Panc1 (cell line): ENCODE results near the gene PLN. TPM values are rescaled to one million over a fixed set of nuclear protein-coding genes. Genes with fewer than 3 reads are reported as not detected.

Experiments
- ATAC-seq: fragments of 200-7000 bp; cut with Tn5 transposase; 2 replicates; pipeline ENCODE4 v1.9.1; 2020; ENCODE audit warnings: mild to moderate bottlenecking, moderate library complexity
- BruUV-seq: library from RNA; stranded (reverse); fragments of 400-500 nt; replicated peaks from 2 replicates; lab custom pipeline; 2021; lab: Mats Ljungman, UMichigan
- CTCF ChIA-PET: fragments of 300-600 bp; sonication (Branson Sonifier 250); formaldehyde crosslinking; loops from one replicate; lab custom pipeline; 2022; ENCODE audit warnings: antibody characterized with exemption; lab: Charles Lee
- POLR2A ChIA-PET: fragments of 300-600 bp; sonication (Branson Sonifier 250); formaldehyde crosslinking; loops from one replicate; lab custom pipeline; 2022; ENCODE audit warnings: antibody characterized with exemption; lab: Charles Lee
- DNase-seq: peaks from one replicate; pipeline ENCODE4 v3.0.0-alpha.2; 2010; ENCODE audit warnings: low read depth, low spot score
- H3K27ac ChIP-seq: 2 replicates; pipeline ENCODE4 v1.5.1; 2011; ENCODE audit warnings: mild to moderate bottlenecking, low read length, inconsistent platforms
- H3K27me3 ChIP-seq: fragments of 200-500 bp; sonication (Bioruptor generic); 2 replicates; pipeline ENCODE4 v1.6.0; 2014; ENCODE audit warnings: low read length, inconsistent platforms; ENCODE audit not compliant: control insufficient read depth, insufficient read depth
- H3K36me3 ChIP-seq: fragments of 200-500 bp; sonication (Bioruptor generic); 2 replicates; pipeline ENCODE4 v1.5.1; 2014; ENCODE audit warnings: inconsistent platforms, mild to moderate bottlenecking, low read length, moderate library complexity; ENCODE audit not compliant: control insufficient read depth, insufficient read depth
- H3K4me1 ChIP-seq: 2 replicates; pipeline ENCODE4 v1.5.1; 2011; ENCODE audit warnings: inconsistent platforms, mild to moderate bottlenecking, low read length, moderate library complexity; ENCODE audit not compliant: control insufficient read depth, insufficient read depth
- H3K4me3 ChIP-seq, 2 experiments: 2 replicates each; pipeline ENCODE4 v1.5.1; 2011 to 2012; ENCODE audit warnings: low read depth in 2 of 2, low read length in 2 of 2, mild to moderate bottlenecking in 2 of 2, inconsistent platforms in 1 of 2, moderate library complexity in 1 of 2
- H3K9me3 ChIP-seq: fragments of 200-500 bp; sonication (Bioruptor generic); 2 replicates; pipeline ENCODE4 v1.5.1; 2014; ENCODE audit warnings: low read depth, mild to moderate bottlenecking, inconsistent platforms, low read length, moderate library complexity; ENCODE audit not compliant: control insufficient read depth, insufficient read depth
- POLR2AphosphoS5 ChIP-seq: IDR thresholded peaks from 2 replicates; pipeline ENCODE4 v1.6.1; 2012; ENCODE audit warnings: mild to moderate bottlenecking, low read depth, low read length, moderate library complexity
- SIN3A ChIP-seq: IDR thresholded peaks from 2 replicates; pipeline ENCODE4 v1.6.1; 2012; ENCODE audit warnings: low read depth, mild to moderate bottlenecking, low read length, moderate library complexity, borderline replicate concordance; ENCODE audit not compliant: insufficient read depth
- TCF7L2 ChIP-seq: IDR thresholded peaks from 2 replicates; pipeline ENCODE4 v1.6.1; 2011; ENCODE audit warnings: mild to moderate bottlenecking, low read depth, low read length, inconsistent platforms
- in situ Hi-C: cut with HindIII; loops from 2 replicates; pipeline ENCODE4 v1.10.0; 2016; ENCODE audit warnings: low sequenced_read_pairs, low pct_unique_long_range_greater_than_20kb
- intact Hi-C: fragments of 100-400 bp; cut with micrococcal nuclease; formaldehyde crosslinking; loops from one replicate; pipeline ENCODE4 v1.10.0; 2022; ENCODE audit not compliant: unreplicated experiment
- total RNA-seq: library from RNA; stranded (reverse); gene quantifications from one replicate; pipeline ENCODE4 v1.2.1, GENCODE V29; 2021; ENCODE audit not compliant: unreplicated experiment
- TF ChIP-seq, protein P1 (sequence below): fragments of 450-650 bp; IDR thresholded peaks from 2 replicates; pipeline ENCODE4 v1.5.1; 2017; ENCODE audit warnings: mild to moderate bottlenecking
- TF ChIP-seq, protein P2 (sequence below), 2 experiments: IDR thresholded peaks; 2 replicates each; pipeline ENCODE4 v1.6.1; 2011 to 2012; ENCODE audit warnings: low read depth in 2 of 2, control low read depth in 1 of 2, low read length in 1 of 2, mild to moderate bottlenecking in 1 of 2, moderate library complexity in 1 of 2; ENCODE audit not compliant: insufficient read depth in 1 of 2

The PLN gene
- total RNA-seq, 1 experiment from 2014 or later, result not detected

DNA sequence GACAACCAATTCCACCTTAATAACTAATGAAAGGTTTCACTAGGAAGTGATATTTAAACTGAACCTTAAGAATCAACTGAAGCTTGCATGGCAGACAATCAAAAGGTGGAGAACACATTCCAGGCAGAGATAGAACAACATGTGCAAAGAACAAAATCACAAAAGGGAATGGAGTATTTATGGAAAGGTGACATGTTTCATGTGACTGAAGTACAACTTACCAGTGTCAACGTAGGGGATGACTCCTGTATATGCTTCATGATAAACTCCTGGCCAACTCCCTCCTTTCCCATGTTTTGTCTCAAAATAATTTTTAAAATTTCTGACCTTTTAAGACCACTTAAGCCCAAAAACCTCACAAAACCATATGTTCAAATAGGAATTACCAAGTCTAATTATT lies 6.6 kb downstream of the PLN start:
- ChIA-PET POLR2A (no interaction called here), CTCF (no interaction called here)
- intact Hi-C loops (loop anchor here (5.0 kb wide), 1 partner anchor 577 kb away; no protein-coding TSS in a partner anchor), in situ Hi-C loops (no loop called here)
- ATAC-seq (no peak), DNase-seq (no peak)
- Histone ChIP-seq H3K9me3 (no peaks in the 10 kb centered on the region), H3K27ac (no peak overlapping the region), H3K4me1 (no peaks in the 10 kb centered on the region), H3K27me3 (no peaks in the 10 kb centered on the region), H3K4me3 (no peak overlapping the region), H3K36me3 (no peaks in the 10 kb centered on the region)
- TF ChIP-seq POLR2AphosphoS5, result no peak
- no peak for TF ChIP-seq TCF7L2
- TF ChIP-seq SIN3A, result no peak
- TF ChIP-seq, protein P1, sequence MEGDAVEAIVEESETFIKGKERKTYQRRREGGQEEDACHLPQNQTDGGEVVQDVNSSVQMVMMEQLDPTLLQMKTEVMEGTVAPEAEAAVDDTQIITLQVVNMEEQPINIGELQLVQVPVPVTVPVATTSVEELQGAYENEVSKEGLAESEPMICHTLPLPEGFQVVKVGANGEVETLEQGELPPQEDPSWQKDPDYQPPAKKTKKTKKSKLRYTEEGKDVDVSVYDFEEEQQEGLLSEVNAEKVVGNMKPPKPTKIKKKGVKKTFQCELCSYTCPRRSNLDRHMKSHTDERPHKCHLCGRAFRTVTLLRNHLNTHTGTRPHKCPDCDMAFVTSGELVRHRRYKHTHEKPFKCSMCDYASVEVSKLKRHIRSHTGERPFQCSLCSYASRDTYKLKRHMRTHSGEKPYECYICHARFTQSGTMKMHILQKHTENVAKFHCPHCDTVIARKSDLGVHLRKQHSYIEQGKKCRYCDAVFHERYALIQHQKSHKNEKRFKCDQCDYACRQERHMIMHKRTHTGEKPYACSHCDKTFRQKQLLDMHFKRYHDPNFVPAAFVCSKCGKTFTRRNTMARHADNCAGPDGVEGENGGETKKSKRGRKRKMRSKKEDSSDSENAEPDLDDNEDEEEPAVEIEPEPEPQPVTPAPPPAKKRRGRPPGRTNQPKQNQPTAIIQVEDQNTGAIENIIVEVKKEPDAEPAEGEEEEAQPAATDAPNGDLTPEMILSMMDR, result no peak
- TF ChIP-seq, protein P2, sequence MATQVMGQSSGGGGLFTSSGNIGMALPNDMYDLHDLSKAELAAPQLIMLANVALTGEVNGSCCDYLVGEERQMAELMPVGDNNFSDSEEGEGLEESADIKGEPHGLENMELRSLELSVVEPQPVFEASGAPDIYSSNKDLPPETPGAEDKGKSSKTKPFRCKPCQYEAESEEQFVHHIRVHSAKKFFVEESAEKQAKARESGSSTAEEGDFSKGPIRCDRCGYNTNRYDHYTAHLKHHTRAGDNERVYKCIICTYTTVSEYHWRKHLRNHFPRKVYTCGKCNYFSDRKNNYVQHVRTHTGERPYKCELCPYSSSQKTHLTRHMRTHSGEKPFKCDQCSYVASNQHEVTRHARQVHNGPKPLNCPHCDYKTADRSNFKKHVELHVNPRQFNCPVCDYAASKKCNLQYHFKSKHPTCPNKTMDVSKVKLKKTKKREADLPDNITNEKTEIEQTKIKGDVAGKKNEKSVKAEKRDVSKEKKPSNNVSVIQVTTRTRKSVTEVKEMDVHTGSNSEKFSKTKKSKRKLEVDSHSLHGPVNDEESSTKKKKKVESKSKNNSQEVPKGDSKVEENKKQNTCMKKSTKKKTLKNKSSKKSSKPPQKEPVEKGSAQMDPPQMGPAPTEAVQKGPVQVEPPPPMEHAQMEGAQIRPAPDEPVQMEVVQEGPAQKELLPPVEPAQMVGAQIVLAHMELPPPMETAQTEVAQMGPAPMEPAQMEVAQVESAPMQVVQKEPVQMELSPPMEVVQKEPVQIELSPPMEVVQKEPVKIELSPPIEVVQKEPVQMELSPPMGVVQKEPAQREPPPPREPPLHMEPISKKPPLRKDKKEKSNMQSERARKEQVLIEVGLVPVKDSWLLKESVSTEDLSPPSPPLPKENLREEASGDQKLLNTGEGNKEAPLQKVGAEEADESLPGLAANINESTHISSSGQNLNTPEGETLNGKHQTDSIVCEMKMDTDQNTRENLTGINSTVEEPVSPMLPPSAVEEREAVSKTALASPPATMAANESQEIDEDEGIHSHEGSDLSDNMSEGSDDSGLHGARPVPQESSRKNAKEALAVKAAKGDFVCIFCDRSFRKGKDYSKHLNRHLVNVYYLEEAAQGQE (IDR thresholded peaks at IDR 0.05; ENCODE audit: insufficient read depth in 1 of 2, low read depth in 2 of 2, low read length in 1 of 2), result no peak
- no TSS peak for BruUV-seq

DNA sequence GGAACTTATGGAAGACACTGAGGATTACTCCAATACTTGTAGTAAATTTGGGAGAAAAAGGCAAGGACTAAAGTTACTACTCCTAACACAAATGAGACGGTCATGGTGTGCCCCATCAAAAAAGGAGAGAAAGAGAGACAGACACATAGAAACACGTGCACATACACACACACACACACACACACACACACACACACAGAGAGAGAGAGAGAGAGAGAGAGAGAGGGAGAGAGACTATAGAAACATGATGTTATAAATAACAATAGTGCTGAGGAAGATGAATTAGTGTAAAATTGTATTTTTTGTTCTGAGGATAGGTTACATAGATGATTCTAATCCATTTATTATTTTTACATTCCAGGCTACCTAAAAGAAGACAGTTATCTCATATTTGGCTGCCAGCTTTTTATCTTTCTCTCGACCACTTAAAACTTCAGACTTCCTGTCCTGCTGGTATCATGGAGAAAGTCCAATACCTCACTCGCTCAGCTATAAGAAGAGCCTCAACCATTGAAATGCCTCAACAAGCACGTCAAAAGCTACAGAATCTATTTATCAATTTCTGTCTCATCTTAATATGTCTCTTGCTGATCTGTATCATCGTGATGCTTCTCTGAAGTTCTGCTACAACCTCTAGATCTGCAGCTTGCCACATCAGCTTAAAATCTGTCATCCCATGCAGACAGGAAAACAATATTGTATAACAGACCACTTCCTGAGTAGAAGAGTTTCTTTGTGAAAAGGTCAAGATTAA lies 10.5 kb downstream of the PLN start:
- CTCF ChIA-PET, result no interaction called here
- H3K27me3 ChIP-seq, result no peaks in the 10 kb centered on the region
- intact Hi-C loops (no loop called here), in situ Hi-C loops (no loop called here)
- no peaks in the 10 kb centered on the region for H3K36me3 ChIP-seq
- no peak overlapping the region for H3K4me3 ChIP-seq
- POLR2A ChIA-PET, result interaction anchor here (0.7 kb wide), 1 partner anchor 230 kb away, joined by 9 read pairs; no protein-coding TSS in a partner anchor
- no peak for DNase-seq
- ATAC-seq, result no peak
- H3K27ac ChIP-seq, result no peak overlapping the region
- H3K9me3 ChIP-seq, result no peaks in the 10 kb centered on the region
- no TSS peak for BruUV-seq
- TF ChIP-seq POLR2AphosphoS5 (no peak), TCF7L2 (no peak)
- H3K4me1 ChIP-seq, result no peaks in the 10 kb centered on the region

DNA sequence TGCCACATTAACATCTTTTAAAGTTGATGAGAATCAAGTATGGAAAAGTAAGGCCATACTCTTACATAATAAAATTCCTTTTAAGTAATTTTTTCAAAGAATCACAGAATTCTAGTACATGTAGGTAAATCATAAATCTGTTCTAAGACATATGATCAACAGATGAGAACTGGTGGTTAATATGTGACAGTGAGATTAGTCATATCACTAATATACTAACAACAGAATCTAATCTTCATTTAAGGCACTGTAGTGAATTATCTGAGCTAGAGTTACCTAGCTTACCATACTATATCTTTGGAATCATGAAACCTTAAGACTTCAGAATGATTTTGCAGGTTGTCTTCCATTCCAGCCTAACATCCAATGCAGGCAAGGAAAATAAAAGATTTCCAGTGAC lies 11.6 kb downstream of the PLN start:
- no peaks in the 10 kb centered on the region for H3K9me3 ChIP-seq
- no peak overlapping the region for H3K4me3 ChIP-seq
- TF ChIP-seq SIN3A (no peak), TCF7L2 (no peak), POLR2AphosphoS5 (no peak)
- TF ChIP-seq, protein P2 (IDR thresholded peaks at IDR 0.05; ENCODE audit: insufficient read depth in 1 of 2, low read depth in 2 of 2, low read length in 1 of 2), result no peak
- TF ChIP-seq, protein P1, result no peak
- no peaks in the 10 kb centered on the region for H3K4me1 ChIP-seq
- no peaks in the 10 kb centered on the region for H3K36me3 ChIP-seq
- no peak overlapping the region for H3K27ac ChIP-seq
- no TSS peak for BruUV-seq
- POLR2A ChIA-PET, result no interaction called here
- ATAC-seq (no peak), DNase-seq (no peak)
- in situ Hi-C loops (no loop called here), intact Hi-C loops (no loop called here)
- CTCF ChIA-PET, result no interaction called here
- no peaks in the 10 kb centered on the region for H3K27me3 ChIP-seq
